ENCODE measurements around the gene ARHGAP26.

Gene ARHGAP26

DNA sequence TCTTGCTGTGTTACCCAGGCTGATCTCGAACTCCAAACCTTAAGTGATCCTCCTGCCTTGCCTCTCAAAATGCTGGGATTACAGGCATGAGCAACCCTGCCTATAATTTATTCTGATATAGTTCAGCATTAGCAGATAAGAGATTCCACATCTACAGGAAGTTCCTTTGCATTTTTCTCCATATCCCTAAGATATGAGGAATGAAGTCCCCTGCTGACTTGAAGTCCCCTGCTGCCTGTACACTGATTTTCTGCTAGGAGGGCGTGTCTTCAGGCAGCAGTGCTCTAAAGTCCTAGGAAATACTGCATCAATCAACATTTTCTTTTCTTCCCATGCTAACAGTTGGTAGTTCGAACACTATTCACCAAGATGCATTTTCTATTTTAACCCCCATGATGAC is 105.8 kb downstream of the ARHGAP26 start:
- peak overlapping the region in 1 of 2 donors; percentile 69 for H3K27ac ChIP-seq
- peaks cover 0 to 62% (median 46%) of the 10 kb centered on the region in 4 donors for H3K4me1 ChIP-seq
- intact Hi-C loops (cut with DNase I; ENCODE audit: low total_unique reads), result loop anchor here (2.0 kb wide), 1 partner anchor 155 kb away; no protein-coding TSS in a partner anchor

DNA sequence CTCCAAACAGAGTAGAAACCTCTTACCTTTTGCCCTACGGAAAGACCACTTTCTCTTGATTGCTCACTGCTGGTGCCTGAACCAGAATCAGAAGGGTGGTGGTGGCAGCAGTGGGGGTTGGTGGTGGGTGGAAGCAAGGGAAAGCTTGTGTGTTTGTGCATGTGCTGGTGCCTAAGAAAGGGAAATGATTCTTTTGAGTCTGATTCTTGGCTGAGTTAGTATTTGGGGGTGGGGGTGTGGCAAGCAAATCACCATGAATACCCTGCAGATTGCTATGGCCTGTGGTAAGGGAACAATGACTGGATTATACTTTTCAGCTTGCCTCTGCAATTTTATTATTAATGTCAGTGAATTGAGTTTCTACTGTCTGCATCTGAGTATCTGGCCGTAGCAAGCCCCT is 106.6 kb downstream of the ARHGAP26 start:
- Histone ChIP-seq H3K4me1 (peaks cover 0 to 63% (median 43%) of the 10 kb centered on the region in 4 donors), H3K36me3 (peaks cover 0 to 6% (median 5%) of the 10 kb centered on the region in 3 donors), H3K27me3 (no peaks in the 10 kb centered on the region), H3K27ac (no peak overlapping the region), H3K9me3 (no peaks in the 10 kb centered on the region), H3K4me3 (no peak overlapping the region)
- DNase-seq, result no peak
- TF ChIP-seq, protein P1, sequence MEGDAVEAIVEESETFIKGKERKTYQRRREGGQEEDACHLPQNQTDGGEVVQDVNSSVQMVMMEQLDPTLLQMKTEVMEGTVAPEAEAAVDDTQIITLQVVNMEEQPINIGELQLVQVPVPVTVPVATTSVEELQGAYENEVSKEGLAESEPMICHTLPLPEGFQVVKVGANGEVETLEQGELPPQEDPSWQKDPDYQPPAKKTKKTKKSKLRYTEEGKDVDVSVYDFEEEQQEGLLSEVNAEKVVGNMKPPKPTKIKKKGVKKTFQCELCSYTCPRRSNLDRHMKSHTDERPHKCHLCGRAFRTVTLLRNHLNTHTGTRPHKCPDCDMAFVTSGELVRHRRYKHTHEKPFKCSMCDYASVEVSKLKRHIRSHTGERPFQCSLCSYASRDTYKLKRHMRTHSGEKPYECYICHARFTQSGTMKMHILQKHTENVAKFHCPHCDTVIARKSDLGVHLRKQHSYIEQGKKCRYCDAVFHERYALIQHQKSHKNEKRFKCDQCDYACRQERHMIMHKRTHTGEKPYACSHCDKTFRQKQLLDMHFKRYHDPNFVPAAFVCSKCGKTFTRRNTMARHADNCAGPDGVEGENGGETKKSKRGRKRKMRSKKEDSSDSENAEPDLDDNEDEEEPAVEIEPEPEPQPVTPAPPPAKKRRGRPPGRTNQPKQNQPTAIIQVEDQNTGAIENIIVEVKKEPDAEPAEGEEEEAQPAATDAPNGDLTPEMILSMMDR (IDR thresholded peaks at IDR 0.05), result no peak
- intact Hi-C loops (cut with DNase I; ENCODE audit: low total_unique reads), result loop anchor here (2.0 kb wide), 1 partner anchor 156 kb away; no protein-coding TSS in a partner anchor

More for the DNA sequence above, 105.8 kb downstream of the ARHGAP26 start:
- Histone ChIP-seq H3K36me3 (peaks cover 0 to 6% (median 5%) of the 10 kb centered on the region in 3 donors), H3K9me3 (no peaks in the 10 kb centered on the region), H3K27me3 (no peaks in the 10 kb centered on the region), H3K4me3 (no peak overlapping the region)
- TF ChIP-seq, protein P1 (IDR thresholded peaks at IDR 0.05), result no peak
- DNase-seq, result no peak

DNA sequence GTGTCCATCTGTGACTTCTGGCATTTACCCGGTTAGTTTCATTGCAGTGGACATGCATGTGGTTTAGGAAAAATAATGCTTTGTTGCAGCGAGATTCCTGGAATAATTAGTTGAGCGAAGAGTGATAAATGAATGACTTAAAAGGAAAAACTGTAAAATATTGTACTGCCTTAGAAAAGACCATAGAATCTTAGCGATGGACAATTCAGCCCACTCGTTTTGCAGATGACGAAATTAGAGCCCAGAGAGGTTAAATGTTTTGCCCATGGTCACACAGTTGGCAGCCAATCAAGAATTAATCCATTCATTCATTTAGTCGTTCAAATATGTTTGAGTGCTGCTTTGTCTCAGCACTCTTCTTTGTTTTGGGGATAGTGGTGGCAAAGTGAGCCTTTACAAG is 107.9 kb downstream of the ARHGAP26 start:
- H3K27ac ChIP-seq, result no peak overlapping the region
- no peaks in the 10 kb centered on the region for H3K9me3 ChIP-seq
- no peak for DNase-seq
- H3K36me3 ChIP-seq, result peaks cover 0 to 6% (median 5%) of the 10 kb centered on the region in 3 donors
- H3K4me3 ChIP-seq, result no peak overlapping the region
- no peaks in the 10 kb centered on the region for H3K27me3 ChIP-seq
- TF ChIP-seq, protein P1 (IDR thresholded peaks at IDR 0.05), result no peak
- intact Hi-C loops (cut with DNase I; ENCODE audit: low total_unique reads), result no loop called here
- peaks cover 0 to 63% (median 45%) of the 10 kb centered on the region in 4 donors for H3K4me1 ChIP-seq

DNA sequence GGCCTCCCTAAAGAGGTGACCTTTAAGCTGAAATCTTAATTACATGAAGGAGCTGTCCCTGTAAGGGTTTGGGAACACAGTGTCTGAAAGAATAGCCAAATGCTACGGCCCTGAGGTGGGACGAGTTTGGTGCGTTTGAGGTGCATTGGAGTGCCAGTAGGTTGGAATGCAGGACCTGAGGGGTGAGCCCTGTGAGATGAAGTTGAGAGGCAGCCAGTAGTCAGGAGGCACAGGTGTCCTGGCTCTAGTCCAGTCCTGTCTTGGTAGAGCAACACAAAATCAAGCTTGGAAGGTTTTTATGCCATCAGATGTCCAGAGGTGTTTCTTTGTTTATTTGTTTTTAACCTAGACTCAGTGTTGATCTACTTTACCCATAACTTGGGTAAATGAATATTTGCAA is 108.5 kb downstream of the ARHGAP26 start:
- TF ChIP-seq, protein P1 (IDR thresholded peaks at IDR 0.05), result no peak
- Histone ChIP-seq H3K4me3 (no peak overlapping the region), H3K9me3 (no peaks in the 10 kb centered on the region), H3K4me1 (peaks cover 0 to 63% (median 46%) of the 10 kb centered on the region in 4 donors), H3K27me3 (no peaks in the 10 kb centered on the region), H3K36me3 (peaks cover 0 to 6% (median 5%) of the 10 kb centered on the region in 3 donors), H3K27ac (no peak overlapping the region)
- intact Hi-C loops (cut with DNase I; ENCODE audit: low total_unique reads), result no loop called here
- DNase-seq, result no peak

DNA sequence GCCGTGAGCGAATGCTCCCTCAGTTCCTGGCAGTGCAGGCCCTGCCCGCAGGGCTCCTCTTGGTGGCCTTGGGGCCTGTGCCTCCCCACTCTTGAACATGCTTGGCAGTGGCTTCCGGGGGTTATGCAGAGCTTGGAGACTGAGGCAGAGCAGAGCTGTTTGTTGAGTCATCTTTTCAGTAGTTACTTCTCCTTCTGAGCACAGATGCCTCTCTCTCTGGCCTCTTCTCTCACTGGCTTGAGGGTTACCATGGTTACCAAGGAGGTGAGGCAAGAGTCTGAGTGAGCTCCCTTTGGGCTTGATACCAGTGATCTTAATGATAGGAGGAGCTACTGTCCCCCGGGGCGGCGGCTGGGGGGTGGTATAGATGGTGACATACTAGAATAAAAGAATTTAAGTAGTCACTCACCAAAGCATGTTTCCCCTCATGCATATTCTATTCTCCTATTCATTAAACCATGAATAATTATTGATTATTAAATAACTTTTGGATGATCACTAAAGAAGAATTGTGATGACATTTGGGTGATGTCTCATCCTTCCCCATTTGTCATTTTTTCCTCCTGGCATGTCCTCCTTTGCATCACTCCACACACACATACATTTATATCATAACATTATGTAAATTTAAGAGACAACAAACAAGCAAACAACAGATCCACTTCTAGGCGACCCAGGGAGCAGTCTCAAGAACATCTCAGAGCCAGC is 111.1 kb downstream of the ARHGAP26 start:
- intact Hi-C loops (cut with DNase I; ENCODE audit: low total_unique reads), result loop anchor here (5.0 kb wide), 1 partner anchor 219 kb away; no protein-coding TSS in a partner anchor
- H3K36me3 ChIP-seq, result peaks cover 0 to 11% (median 6%) of the 10 kb centered on the region in 3 donors
- no peaks in the 10 kb centered on the region for H3K9me3 ChIP-seq
- peak in 1 of 2 donors; percentile 41 for DNase-seq
- H3K4me1 ChIP-seq, result peaks cover 0 to 46% (median 30%) of the 10 kb centered on the region in 4 donors
- TF ChIP-seq, protein P1 (IDR thresholded peaks at IDR 0.05), result no peak
- H3K27ac ChIP-seq, result peak overlapping the region; percentile 1 to 44
- H3K27me3 ChIP-seq, result no peaks in the 10 kb centered on the region
- H3K4me3 ChIP-seq, result no peak overlapping the region
